HL-60/S4 treated with phorbol 12-myristate 13-acetate at 8.2 ng/mL for 4 days and 3 days (cell line): ENCODE results near the gene GABBR2.

Experiments
- in situ Hi-C: fragments of 300-500 bp; cut with MboI; formaldehyde crosslinking; loops from 2 replicates; pipeline ENCODE4 v1.15.0; 2022; ENCODE audit warnings: low sequenced_read_pairs

The GABBR2 gene

DNA sequence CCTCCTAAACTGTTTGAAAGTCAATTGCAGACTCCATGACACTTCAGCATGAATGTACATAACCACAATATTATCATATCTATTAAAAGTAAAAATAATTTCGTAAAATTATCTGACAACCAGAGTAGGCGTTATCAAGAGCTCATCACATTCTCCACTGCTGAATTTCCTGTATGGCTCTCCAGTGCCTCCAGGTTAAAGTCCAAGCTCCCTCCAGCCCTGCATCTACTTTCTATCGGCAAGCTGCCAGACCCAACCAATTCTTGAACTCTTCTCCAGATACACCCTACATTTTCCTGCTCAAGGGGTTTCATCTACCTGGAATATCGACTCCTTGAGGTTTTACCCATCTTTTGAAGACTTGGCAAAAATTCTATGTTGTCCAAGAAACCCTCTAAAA lies 378.8 kb downstream of the GABBR2 start:
- in situ Hi-C loops, result no loop called here

DNA sequence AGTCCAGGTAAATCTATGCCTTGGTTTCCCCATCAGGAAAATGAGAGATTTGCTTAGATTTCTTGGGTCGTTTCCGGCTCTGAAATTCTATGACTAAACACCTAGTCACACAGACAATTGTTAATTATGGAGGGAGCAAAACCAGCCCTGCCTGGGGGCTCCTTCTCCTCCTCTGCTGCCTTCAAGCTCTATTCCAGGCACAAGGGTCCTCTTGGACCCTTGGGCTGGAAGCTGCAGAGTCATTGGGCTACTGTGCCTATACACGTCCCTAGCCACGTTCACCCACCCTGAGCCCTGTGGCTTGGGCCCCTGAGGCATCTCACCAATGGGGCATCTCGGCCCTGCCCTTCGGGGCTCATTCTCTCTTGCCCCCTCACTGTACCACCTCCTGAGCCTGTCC lies 379.5 kb downstream of the GABBR2 start:
- in situ Hi-C loops, result no loop called here

DNA sequence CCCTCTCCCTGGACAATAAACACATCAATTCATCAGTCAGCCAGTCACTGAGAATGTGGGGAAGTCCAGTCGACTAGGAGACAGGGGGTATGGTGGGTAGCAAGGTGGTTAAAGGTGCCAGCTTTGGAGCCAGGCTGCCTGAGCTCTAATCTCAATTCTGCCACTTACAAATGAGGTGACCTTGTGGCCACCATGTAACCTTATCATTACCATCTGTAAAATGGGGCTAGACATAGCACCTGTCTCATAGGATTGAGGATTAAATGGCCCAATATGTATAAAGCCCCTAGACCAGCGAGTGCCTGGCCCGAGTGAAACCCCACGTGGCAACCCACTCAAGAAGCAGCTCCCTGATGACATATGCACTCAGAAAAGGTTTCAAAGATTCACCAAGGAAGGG lies 380.0 kb downstream of the GABBR2 start:
- in situ Hi-C loops, result no loop called here

DNA sequence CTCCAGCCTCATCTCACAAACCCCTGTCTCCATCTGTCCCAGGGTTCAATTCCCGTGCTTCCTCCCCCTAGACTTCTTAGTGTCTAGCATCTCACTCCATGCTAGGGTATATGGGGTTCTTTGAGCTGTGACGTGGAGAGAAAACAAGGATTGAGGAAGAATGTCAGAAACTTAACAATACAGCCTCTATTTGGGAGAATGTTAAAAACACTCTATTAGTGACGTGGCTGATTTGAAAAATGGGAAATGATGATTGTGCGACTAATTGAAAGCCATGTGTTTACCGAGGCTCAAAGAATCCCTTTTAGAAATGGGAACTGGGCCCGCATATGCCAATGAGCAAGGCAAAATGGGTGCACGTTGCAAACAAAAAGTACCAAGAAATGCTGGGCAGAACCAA lies 380.6 kb downstream of the GABBR2 start:
- in situ Hi-C loops, result no loop called here

DNA sequence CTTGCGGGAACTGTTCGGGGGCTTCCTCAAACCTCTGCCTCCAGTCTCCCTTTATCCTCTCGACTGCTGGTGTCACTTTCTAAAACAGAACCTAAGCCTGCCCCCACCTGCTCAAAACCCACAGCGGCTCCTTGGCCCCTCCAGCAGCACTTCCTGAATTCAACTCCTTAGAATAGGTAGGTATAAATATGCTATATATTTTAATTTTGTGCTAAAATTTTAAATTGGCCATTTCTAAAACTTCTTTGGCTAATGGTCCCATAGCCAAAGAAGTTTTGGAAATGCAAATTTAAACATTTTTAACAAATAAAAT lies 381.5 kb downstream of the GABBR2 start:
- in situ Hi-C loops, result no loop called here

DNA sequence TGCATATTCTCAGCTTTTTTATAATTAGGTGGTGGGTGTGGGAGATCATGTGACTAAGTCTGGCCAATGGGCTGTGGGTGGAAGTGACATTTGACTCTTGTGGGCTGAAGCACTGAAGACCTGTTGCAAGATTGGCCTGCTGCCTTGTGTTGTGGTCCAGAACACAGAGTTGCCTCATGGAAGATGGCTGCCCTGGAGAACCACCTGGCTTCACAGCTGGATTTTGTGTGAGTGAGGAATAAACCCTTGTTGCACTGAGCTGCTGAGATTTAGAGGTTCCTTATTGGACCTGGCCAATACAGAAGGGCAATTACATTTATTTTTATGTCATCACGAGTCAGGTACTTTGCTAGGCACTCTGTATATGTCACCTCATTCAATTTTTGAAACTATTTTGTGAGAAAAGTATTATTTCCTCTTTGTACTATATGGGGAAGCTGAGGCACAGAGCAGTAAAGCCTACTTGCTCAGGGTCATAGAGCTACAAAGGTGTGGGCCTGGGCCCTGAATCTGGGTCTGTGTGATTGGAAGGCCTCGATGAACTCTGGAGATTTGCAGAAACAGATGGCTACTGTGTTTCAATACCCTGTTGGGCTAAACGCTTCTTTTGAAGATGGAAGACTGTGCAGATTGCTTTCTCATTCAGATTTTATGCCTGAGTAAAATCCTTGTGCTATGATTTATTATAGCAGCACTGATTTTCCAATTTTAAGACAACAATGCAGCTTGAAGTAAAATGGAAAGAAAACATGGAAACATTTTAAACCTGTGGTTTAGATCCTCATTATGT lies 382.1 kb downstream of the GABBR2 start:
- in situ Hi-C loops, result no loop called here

DNA sequence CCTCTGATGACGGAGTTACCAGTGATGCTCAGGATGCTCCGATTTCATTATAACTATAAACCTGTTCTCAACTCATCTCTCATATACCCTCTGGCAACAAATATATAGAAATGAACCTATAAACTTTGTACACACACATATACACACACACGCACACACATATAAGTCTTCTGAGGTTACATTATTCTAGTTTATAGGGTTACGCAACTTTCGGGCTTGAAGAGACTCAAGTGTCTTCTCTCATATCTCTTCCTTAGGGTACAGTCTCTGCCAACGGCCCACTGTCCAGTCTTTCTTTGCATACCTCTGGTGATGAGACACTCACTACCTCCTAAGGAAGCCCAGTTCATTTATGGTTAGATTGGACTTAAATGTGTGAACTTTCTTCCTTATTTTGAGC lies 383.9 kb downstream of the GABBR2 start:
- in situ Hi-C loops, result no loop called here

DNA sequence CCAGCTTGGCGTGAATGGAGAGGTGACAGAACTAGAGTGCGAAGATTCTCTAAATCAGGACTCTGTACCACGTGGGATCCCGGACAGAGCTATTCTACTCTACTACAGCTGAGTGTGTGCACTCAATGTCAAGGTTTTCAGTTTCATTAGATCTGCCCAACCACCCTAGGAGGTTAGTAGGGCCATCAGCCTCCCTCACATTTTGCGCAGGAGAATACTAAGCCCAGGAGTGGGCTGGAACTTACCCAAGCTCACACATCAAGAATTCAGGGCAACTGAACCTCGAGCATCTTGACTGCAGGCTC lies 385.0 kb downstream of the GABBR2 start:
- in situ Hi-C loops, result no loop called here

DNA sequence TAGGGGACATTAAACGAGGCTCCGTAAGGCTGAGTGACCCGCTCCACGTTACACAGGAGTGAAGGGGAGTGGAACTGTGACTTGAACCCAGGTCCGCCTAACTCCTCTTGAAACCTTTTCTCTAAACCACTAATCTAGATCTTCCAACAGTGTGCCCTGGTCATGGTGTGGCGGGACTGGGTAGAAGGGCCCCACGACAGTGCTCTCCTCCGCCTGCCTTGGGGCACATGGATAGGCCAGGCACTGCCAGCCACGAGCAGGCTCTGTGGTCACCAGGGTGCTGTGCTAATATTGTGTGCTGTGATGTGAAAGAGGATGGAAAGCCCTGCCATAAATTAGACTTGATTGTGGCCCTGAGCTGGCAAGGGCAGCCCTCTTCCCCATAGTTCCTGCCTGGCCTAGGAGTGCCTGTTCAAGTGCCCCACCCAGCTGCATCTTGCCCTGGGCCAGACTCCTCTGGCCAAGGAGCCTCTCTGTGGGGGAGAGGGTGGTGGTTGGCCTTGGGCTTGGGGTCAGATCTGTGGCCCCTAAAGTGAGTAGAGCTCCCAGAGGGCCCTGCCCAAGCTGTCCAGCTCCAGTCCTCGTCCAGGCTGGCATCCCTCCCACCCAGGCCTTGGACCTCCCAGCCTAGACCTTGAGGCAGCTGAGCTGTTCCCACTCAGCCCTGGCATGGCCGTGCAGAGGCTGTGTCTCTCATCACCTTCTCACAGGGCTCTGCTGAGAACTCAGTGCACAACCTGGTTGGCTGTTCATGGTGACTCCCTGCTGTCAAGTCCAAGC lies 385.5 kb downstream of the GABBR2 start:
- in situ Hi-C loops, result no loop called here

DNA sequence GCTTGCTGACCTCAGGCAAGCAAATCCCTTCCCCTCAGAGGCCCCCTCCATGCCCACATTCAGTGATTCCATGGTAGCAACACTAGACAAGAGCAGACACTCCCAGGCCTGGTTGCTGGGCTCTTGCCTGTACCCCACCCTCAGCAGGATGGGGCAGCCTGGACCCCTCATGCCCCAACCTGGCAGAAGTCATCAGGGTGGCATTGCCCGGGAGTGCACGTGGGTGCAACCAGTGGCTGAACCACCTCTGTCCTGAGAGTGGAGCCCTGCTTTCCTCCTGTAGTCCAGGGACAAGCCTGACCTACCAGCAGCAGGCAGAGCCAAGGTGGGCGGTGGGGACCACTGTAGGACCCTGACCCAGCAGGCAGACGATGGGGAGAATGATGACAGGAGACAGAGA lies 387.5 kb downstream of the GABBR2 start:
- in situ Hi-C loops, result no loop called here

DNA sequence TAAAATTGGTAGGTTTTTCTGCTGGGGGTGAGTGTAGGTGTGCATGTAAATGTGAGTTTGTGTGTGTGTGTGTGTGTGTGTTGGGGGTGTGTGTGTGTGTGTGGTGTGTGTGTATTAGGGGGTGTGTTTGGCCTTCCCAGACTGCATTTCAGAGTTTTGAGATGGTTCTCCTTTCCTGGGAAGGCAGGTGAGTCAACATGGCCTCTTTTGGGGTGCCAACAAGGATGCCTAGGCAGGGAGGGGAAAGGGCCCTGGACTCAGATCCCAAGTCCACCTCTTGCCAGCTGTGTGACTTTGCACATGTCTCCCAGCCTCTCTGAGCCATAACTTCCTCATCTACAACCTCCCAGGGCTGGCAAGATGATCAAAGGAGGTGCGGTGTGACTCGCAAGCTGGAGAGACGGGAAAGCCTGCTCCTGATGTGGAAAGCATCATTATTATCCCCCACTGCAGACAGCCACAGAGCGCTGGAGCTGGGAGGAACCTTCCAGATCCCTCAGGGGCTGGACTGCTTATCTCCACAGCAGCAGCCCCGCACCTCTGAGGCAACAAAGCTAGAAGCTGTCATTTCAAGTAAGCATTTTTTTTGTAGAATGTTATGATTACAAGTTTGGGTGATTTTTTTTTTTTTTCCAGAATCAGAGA lies 389.8 kb downstream of the GABBR2 start:
- in situ Hi-C loops, result loop anchor here (10.0 kb wide), 1 partner anchor 456 kb away; no protein-coding TSS in a partner anchor

DNA sequence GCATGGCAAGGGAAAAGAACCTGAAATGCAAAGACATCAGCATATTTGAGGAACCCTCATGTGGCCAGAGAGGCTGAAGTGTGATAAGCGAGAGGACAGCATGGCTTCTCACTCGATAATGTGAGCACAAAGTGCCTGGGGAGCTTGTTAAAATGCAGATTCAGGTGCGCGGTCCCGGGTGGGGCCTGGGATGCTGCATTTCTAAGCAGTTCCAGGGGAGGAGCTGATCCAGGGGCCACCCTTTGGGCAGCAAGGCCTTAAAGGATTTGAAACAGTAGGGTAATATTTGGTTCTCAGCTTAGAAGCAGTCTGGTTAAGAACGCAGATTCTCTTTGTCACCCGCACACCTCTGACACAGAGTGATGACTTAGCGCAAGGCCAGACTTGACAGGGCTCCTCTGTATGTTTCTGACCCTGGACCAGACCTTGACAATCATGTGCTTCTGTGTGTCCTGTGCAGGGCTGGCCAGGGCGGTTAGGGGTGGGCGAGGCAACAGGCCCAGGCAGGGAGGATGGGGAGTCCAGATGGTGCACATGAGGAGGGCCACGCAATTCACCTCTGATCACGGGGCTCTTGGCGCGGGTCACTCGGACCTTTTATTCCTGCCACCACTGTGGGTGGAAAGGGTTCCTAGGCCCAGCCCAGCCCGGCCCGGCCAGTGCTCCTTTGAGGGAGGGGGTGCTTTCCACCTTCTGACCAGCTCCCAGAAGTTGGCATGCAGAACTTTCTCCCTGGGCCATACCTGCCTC lies 390.5 kb downstream of the GABBR2 start:
- in situ Hi-C loops, result loop anchor here (10.0 kb wide), 1 partner anchor 457 kb away; no protein-coding TSS in a partner anchor

DNA sequence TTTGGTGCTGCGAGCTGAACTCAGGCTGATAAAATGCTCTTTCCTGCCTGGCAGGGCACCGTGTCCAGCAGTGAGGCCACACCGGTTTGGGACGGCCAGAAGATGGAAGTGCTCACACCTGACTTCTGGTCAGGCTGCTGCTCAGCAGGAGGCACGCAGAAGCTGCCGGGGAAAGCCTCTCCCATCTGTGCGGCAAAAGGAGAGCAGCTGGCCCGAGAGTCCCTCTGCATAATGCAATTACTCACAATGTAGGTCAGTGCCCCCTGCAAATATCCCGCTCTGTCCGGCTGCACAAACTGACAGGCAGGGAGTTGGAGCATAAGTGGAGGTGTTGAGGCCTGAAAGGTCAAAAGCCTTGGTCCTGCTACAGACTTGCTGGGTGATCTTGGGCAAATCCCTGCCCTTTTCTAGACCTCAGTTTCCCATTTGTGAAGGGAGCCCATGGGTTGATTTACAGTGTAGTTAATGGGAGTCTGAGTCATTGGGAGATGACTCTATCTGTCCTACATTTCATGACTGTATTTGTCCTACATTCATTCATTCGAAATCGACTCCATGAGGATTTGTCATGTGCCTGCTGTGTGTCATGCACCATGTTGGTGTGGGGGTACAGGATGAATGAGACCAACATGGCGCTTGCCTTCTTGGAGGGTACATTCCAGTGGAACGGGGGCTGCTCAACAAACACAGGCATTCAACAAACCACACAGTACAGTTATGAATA lies 391.4 kb downstream of the GABBR2 start:
- in situ Hi-C loops, result loop anchor here (10.0 kb wide), 1 partner anchor 458 kb away; no protein-coding TSS in a partner anchor

DNA sequence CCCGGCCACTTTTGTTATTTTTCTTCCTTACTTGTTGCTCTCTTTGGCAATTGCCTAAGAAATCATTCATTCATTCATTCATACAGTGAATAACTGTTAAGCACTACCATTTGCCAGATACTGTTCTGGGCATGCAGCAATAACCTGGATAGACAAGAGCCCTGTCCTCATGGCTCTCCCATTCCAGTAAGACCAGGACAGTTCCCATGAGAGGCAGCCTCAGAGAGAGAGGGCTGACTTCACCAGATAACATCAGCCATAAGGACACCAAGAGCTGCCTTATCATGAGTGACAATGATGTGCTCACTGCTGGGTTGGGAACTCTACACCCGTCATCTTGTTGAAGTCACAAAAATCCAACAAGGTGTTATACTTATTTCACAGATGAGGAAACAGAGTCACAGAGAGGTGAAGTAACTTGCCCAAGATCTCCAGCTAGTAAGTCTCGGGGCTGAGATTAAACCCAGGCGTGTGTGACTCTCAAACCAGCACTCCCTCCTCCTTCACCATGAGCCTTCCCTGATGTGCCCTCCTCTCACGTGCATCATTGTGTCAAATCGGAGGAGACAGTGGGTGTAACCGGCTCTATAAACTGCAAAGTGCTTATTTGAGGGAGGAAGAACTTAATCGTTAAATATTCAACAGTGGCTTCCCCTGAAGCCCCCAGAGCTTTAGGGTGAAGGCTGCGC lies 392.1 kb downstream of the GABBR2 start:
- in situ Hi-C loops, result loop anchor here (10.0 kb wide), 1 partner anchor 458 kb away; no protein-coding TSS in a partner anchor

DNA sequence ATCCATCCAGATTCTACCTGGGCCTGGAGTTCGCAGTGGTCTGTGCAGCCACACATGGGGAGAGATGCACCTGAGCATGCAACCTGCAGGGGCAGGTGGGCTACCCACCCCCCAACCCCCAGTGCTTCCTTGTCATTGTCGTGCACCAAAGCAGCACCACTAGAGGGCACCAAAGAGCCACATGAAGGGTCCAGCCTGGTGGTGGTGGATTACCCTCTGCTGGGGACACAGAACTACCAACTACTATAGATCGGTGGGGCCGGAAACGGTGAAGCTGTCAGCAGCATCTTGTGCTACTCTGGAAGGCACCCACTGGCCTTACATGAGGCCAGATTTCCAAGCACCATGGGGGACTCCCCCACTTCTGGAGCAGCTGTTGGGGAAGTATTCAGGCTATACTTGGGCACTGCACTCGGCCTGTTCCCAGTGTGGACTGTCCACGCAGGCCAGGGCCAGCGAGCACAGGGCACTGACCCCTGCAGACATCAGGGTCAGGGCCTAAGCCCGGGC lies 393.1 kb downstream of the GABBR2 start:
- in situ Hi-C loops, result loop anchor here (10.0 kb wide), 1 partner anchor 459 kb away; no protein-coding TSS in a partner anchor

DNA sequence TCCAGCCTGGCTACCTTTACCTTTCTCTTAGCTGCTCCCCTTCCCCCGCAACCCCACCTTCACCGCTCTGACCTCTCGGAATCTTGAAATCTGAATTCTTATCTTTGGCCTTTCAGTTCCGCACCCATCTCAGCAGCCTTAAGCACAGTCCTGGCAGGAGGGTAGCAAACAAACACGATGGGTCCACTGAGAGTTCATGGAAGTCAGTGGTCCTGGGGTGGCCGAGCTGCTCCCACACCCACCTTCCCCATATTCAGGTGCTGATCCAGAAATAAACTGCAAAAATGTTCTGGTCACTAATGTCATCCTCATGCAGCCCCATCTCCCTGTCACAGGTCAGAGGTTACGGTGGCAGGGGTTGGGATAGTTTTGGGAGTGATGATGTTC lies 393.7 kb downstream of the GABBR2 start:
- in situ Hi-C loops, result loop anchor here (10.0 kb wide), 1 partner anchor 460 kb away; no protein-coding TSS in a partner anchor

DNA sequence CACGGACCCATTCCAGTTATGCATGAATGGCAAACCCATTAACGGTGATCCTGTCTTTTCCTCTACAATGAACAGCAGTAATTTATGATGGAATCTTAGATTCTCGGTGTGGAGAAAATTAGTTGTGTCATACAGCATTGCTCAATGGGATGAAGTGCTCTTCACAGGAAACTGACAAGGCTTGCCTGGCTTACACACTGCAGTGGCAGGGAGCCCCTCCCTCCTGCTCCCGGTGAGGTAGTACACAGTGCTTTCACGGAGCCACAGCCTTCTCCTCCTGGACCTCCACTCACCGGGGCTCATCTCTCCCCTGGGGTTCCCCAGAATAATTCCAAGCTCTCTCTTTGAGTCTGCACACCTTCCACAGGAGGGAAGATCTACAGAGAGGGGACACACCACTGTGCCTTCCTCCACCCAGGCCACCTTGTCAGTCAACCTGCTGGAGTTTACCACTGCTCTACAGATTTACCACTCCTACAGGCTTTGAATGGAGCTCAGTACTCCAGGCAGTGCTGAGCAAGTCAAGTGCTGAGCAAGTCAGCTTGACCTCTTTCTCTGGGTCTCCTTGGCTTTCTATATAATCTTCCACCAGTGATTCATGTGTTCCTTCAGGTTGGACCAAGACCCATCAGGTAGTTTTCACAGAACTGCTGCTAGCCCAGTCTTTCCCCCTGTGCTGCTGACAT lies 394.2 kb downstream of the GABBR2 start:
- in situ Hi-C loops, result loop anchor here (10.0 kb wide), 1 partner anchor 460 kb away; no protein-coding TSS in a partner anchor

DNA sequence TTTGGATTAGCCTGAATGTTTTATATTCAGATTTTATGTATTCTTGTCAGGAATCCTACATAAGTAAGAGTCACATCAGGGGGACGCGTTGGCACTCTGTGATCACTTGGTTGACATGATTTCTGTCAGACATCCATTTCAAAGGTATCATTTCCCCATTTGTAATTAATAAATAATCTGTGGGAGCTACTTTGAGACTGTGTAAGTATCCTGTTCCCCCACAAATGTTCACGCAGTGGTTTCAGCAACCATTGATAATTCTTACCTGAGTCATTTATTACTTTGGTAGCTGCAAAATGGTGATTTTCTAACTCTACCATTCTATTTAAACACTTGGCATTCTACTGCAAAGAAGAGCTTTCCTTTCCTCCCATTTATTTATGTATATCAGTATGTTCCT lies 396.4 kb downstream of the GABBR2 start:
- in situ Hi-C loops, result loop anchor here (10.0 kb wide), 1 partner anchor 462 kb away; no protein-coding TSS in a partner anchor

DNA sequence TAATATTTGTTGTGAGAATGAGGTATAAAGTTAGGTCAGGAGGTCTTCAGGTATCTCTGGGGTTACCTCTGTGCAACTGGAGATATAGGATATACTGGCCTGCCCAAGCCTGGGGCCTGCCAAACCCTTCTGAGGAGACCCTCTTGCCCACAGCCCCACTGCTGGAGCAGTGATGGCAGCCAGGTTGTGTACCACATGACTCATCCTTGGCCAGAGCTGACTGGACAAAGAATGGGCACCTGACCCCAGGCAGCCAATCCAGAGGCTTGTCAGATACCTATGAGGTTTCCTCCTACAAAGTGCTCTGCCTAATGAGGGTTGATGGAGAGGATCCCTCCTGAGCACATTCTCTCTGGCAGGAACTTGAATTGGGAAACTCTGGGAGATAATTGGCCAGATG lies 397.2 kb downstream of the GABBR2 start:
- in situ Hi-C loops, result loop anchor here (10.0 kb wide), 1 partner anchor 463 kb away; no protein-coding TSS in a partner anchor
